ENCODE data around the gene CNPY1.
"Not testable (repeated sequence)": the region's sequence is repeated elsewhere in the genome, so short reads cannot be mapped to it uniquely, and the experiment has no call there.

CNPY1 gene

DNA sequence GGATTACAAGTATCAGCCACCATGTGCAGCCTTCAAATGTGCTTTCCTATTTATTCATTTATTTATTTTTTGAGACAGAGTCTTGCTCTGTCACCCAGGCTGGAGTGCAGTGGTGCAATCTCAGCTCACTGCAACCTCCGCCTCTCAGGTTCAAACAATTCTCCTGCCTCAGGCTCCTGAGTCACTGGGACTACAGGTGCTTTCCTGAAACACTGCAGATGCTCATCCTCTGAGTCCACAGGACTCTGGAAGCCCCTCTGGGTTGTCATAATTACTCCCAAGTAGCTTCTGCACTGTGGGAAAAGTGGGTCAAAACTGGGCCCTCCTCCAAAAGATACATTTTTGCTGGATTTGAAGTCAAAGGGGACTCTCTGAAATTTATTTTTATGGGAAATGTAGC is at the start of gene CNPY1:
TSS of gene CNPY1 (minus strand) at position 111 of the 400 bp plus-strand sequence. CDS start 630 bp downstream, outside the sequence.
- H3K4me3 Mint-ChIP-seq; H3K4me1 Mint-ChIP-seq; H3K27me3 Mint-ChIP-seq; DNase-seq; H3K36me3 Mint-ChIP-seq (ENCODE audit: low read depth); H3K9me3 Mint-ChIP-seq; ATAC-seq; H3K27ac Mint-ChIP-seq: not testable (repeated sequence)

DNA sequence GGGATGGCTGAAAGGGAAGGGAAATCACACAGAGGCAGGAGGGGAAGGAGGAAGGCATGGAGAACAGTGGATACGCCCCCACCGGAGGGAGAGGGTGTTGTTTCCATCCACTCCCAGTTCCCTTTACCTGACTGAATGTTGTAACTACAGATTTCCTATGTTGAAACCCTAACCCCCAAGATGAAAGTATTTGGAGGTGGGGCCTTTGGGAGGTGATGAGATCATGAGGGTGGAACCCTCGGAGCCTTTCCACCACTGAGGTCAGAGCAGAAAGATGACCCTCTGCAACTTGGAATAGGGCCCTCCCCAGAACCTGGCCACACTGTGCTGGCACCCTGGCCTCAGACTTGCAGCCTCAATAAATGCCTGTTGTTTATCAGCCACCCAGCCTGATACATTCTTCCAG is 48.6 kb upstream of the CNPY1 start:
- ATAC-seq (no peak), DNase-seq (no peak)
- Mint-ChIP-seq H3K4me1 (peaks cover 10% of the 10 kb centered on the region), H3K9me3 (no peaks in the 10 kb centered on the region), H3K27ac (no peak overlapping the region), H3K36me3 (ENCODE audit: low read depth) (no peaks in the 10 kb centered on the region), H3K27me3 (peaks cover 23% of the 10 kb centered on the region), H3K4me3 (no peak overlapping the region)

DNA sequence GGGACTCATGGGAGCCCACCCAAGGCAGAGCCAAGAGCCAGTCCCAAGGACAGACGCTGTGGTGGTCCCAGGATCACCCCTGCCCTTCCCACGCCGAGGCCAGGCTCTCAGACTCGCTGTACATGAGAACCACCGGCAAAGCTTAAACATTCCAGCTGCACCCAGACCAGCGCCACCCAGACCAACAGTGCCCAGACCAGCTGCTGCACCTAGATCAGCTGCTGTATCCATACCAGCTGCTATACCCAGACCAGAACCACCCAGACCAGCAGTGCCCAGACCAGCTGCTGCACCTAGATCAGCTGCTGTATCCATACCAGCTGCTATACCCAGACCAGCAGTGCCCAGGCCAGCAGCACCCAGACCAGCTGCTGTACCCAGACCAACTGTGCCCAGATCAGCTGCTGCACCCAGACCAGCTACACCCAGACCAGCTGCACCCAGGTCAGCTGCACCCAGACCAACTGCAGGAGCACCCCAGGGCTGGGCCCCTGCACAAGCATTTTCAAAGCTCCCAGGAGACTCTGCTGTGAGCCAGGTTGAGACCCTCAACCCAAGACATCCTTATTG is 47.9 kb upstream of the CNPY1 start:
- H3K27ac Mint-ChIP-seq: no peak overlapping the region

DNA sequence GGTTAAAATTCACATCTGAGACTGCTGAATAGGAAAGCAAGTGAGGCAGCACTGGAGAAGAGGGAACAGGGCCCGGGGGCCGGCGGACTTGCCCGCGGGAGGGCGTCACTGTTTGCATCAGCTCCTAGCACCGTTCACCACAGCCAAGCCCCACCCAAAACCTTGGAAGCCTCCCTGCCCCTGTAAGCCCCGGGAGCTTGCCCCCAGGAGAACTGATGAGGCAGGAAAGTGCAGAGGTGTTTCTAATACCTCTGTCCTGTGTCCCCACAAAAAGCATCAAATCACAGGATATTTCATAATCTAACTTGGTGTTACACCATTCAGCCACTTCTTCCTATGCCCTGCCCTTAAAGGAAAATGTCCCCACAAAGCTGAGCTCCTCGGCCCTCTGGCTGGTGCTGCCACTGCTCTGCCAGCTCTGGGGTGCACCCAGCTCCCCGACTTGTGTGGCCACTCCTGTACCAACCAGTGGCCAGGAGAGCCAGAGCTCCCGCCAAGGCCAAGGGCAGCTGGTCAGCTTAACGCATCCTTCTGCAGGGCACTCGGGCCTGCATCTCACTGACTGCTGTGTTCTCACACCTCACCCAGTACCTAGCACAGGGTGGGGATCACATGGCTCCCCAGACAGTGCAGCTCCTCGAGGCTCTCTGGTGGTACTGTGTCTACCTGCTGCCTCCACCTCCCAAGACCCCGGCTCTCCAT is 47.3 kb upstream of the CNPY1 start:
- Mint-ChIP-seq H3K27ac (no peak overlapping the region), H3K9me3 (no peaks in the 10 kb centered on the region), H3K36me3 (ENCODE audit: low read depth) (no peaks in the 10 kb centered on the region), H3K4me1 (peaks cover 7% of the 10 kb centered on the region), H3K4me3 (no peak overlapping the region), H3K27me3 (peaks cover 16% of the 10 kb centered on the region)
- no peak for ATAC-seq
- DNase-seq: no peak

More for the DNA sequence above, 47.9 kb upstream of the CNPY1 start:
- H3K4me1 Mint-ChIP-seq: peaks cover 10% of the 10 kb centered on the region
- peaks cover 18% of the 10 kb centered on the region for H3K27me3 Mint-ChIP-seq
- no peak for ATAC-seq
- no peak overlapping the region for H3K4me3 Mint-ChIP-seq
- no peaks in the 10 kb centered on the region for H3K36me3 Mint-ChIP-seq (ENCODE audit: low read depth)
- no peaks in the 10 kb centered on the region for H3K9me3 Mint-ChIP-seq
- DNase-seq: no peak

DNA sequence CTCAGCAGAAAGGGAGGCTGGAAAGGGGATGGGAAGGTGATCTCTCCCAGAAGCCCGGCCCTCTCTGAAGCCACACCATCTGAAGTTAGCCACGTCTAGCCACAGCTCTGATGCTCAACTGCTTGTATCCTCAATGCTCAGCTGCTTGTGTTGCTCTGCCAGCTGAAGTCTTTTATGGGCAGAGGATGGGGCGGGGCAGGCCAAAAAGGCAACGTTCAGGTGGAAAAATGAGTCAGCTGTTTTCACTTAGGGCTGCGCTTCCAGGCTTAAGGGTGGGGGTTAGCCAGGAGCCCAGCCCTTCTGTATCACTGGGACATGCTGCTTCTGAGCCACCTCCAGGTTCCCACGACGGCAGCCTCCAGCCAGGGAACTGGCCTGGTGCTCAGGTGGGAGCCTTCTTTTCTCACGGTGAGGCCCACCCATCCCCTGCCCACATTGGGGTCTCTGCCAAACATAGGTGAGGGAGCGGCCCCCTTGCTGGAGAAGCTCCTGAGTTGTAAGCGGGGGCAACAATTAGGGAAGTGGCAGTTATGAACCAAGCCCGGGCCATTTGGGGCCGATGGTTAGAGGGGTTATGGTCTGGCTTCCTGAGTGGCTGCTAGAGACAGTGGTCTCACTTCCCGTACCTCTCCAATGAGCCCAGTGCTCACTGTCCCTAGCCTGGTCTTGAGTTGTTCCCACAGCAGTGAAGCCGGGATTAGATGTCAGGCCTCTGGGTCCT is 44.9 kb upstream of the CNPY1 start:
- no peak for DNase-seq
- H3K27me3 Mint-ChIP-seq: peaks cover 23% of the 10 kb centered on the region
- H3K27ac Mint-ChIP-seq: no peak overlapping the region
- no peak for ATAC-seq
- no peaks in the 10 kb centered on the region for H3K9me3 Mint-ChIP-seq
- no peaks in the 10 kb centered on the region for H3K4me1 Mint-ChIP-seq
- no peak overlapping the region for H3K4me3 Mint-ChIP-seq
- no peaks in the 10 kb centered on the region for H3K36me3 Mint-ChIP-seq (ENCODE audit: low read depth)

DNA sequence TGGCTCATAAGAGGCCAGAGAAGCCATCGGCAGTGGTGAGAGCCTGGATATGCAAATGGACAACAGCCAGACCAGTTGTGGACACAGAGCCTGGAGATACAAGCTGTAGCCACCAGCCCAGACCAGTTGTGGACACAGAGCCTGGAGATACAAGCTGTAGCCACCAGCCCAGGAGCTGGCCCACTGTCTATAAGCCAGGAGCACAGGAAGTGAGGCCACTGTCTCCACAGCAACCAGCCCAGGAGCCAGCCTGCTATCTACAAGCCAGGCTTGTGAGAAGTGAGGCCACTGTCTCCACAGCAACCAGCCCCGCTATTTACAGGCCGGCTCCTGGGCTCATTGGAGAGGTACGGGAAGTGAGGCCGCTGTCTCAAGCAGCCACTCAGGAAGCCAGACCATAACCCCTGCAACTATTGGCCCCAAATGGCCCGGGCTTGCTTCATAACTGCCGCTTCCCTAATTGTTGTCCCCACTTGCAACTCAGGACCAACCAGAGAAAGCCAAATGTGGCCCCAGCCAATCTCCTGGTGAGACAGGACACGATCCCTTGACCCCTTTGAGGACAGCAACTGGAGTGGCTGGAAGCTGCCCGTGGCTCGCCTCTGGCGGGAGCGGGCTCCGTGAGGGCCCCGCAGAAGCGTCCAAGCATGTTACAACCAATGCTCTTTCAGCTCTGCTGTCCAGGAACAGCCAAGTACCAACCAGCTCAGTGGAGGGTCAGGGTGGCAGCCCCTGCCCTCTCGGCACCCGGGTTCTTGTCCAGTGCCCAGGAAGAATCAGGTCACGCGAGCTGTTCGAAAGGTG is 44.1 kb upstream of the CNPY1 start:
- H3K9me3 Mint-ChIP-seq: no peaks in the 10 kb centered on the region
- H3K27ac Mint-ChIP-seq: no peak overlapping the region
- no peak overlapping the region for H3K4me3 Mint-ChIP-seq
- DNase-seq: no peak
- no peaks in the 10 kb centered on the region for H3K4me1 Mint-ChIP-seq
- peaks cover 29% of the 10 kb centered on the region for H3K27me3 Mint-ChIP-seq
- H3K36me3 Mint-ChIP-seq (ENCODE audit: low read depth): no peaks in the 10 kb centered on the region
- peak; percentile 25 for ATAC-seq

DNA sequence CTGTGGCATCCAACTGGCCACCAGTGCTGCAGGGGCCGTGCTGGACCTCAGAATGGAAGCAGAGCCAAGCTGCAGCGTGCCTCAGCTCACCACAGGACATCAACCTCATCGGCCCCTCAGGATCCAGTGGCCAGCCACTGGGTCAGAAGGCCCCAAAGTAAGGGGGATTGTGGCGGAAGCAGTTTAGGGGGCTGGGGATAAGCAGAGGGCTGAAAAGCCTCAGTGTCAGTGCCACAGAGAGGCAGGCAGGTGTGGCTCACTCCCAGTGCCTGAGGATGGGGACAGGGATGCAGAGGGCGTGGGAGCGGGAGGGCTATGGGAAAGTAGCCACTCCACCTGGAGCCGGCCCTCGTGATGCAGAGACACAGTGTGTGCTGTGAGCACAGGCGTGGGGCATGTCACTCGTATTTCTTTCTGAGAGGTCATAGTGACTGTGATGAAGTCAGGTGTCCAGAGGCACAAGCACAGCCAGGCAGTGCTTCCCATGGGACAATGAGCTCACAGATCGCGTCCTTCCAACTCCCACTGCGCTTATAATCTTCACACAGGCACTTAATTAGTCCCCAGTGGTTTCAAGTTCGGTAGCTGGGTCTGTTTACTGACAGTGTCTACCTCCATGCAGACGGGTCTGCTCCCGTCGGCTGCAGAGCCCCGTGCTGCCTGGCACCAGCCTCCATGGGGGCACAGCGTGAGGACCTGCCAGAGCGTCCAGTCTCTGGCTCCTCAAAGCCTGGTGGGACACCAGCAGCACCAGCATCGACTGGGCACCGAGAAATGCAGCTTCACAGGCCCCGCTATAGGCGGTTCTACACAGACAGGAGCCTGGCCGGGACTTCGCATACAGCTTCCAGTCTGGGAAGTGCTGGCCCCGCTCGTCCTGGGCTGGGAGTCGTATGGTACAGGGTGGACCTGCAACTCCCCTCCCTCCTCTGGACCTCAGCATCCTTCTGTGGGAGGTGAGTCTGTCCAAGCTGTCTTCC is 42.9 kb upstream of the CNPY1 start:
- ATAC-seq: no peak
- H3K36me3 Mint-ChIP-seq (ENCODE audit: low read depth): no peaks in the 10 kb centered on the region
- H3K4me3 Mint-ChIP-seq: no peak overlapping the region
- H3K27me3 Mint-ChIP-seq: peaks cover 38% of the 10 kb centered on the region
- H3K27ac Mint-ChIP-seq: no peak overlapping the region
- no peaks in the 10 kb centered on the region for H3K9me3 Mint-ChIP-seq
- no peaks in the 10 kb centered on the region for H3K4me1 Mint-ChIP-seq
- DNase-seq: no peak

DNA sequence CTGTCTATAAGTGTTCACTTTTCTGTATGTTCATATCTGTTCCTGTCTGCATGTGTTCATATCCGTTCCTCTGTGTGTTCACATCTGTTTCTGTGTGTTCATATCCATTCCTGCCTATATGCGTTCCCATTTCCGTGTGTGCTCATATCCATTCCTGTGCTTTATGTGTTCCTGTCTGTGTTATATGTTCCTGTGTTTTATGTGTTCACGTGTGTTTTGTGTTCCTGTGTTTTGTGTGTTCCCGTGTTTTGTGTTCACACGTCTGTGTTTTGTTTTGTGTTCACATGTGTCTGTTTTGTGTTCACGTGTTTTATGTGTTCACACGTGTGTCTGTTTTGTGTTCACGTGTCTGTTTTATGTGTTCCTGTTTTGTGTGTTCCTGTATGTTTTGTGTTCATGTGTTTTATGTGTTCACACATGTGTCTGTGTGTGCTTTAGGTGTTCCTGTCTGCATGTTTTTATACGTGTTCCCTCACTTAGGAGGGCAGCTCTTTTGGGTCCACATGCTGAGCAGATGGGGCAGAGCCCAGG is 42.2 kb upstream of the CNPY1 start:
- Mint-ChIP-seq H3K27me3 (peaks cover 41% of the 10 kb centered on the region), H3K9me3 (no peaks in the 10 kb centered on the region)

DNA sequence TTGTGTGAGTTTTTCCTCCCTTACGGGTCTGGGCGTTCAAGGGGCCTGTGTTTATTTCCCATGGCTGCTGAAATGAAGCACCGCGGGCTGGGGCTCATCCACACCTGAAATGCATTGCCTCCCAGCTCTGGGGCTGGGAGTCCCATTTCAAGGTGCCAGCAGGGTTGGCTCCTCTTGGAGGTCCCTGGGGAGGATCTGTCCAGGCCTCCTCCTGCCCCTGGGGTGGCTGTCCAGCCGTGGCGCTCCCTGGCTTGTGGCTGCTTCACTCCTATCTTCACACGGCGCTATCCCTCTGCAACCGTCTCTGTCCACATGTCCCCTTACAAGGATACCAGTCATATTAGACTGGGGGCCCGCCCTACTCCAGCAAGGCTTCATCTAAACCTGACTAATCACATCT is 41.1 kb upstream of the CNPY1 start:
- no peak overlapping the region for H3K27ac Mint-ChIP-seq
- no peaks in the 10 kb centered on the region for H3K9me3 Mint-ChIP-seq
- ATAC-seq (no peak), DNase-seq (no peak)
- H3K4me3 Mint-ChIP-seq: no peak overlapping the region
- no peaks in the 10 kb centered on the region for H3K4me1 Mint-ChIP-seq
- H3K36me3 Mint-ChIP-seq (ENCODE audit: low read depth): no peaks in the 10 kb centered on the region
- H3K27me3 Mint-ChIP-seq: peaks cover 46% of the 10 kb centered on the region

More for the DNA sequence above, 42.2 kb upstream of the CNPY1 start:
- Mint-ChIP-seq H3K36me3 (ENCODE audit: low read depth) (no peaks in the 10 kb centered on the region), H3K4me3 (no peak overlapping the region), H3K27ac (no peak overlapping the region), H3K4me1 (no peaks in the 10 kb centered on the region)
- DNase-seq (no peak), ATAC-seq (no peak)

DNA sequence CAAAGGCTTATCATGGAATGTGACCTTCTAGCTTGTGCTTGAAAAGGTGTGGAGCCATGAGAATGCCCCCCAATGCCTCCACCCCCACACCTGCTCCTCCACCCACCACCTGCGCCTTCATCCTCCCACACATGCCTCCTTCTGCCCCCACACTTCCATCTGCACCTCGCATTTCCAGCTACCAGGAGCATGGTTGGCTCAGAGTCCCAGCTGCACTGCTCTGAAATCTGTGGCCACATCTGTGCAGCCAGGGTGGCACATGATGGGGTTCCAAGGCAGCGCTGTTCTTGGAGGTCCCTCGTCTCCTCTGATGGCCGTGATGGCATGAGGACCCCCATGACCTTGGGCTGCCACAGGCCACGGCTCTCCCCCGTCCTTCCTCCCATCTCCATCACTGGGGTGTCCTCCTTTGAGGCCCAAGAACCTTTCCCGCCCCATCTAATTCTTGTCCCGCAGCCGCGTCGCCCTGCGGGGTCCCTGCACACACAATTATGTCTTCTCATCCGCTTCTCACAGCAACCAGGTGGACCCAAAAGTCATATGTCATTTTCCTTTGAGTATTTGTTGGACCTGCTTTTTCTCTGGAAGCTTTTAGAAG is 40.6 kb upstream of the CNPY1 start:
- peaks cover 45% of the 10 kb centered on the region for H3K27me3 Mint-ChIP-seq
- DNase-seq: no peak
- H3K27ac Mint-ChIP-seq: no peak overlapping the region
- H3K9me3 Mint-ChIP-seq: no peaks in the 10 kb centered on the region
- H3K4me1 Mint-ChIP-seq: no peaks in the 10 kb centered on the region
- no peak overlapping the region for H3K4me3 Mint-ChIP-seq
- no peaks in the 10 kb centered on the region for H3K36me3 Mint-ChIP-seq (ENCODE audit: low read depth)
- no peak for ATAC-seq

DNA sequence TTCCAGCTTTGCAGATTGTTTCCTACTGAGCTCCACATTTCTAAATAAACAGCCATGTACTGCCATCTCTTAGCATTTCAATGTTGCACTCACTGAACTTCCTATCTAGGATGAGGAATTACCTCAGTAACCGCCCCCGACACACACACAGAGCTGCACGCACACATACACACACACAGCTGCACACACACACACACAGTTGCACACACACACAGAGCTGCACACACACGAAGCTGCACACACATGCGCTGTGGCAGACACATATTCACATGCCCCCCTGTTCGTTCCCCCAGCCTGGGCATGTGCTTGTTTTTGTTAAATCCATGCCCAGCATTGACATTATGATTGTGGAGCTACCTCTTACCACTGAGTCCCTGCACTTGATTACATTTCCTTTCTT is 39.6 kb upstream of the CNPY1 start:
- Mint-ChIP-seq H3K27ac (no peak overlapping the region), H3K4me1 (peaks cover under 1% of the 10 kb centered on the region), H3K27me3 (peaks cover 48% of the 10 kb centered on the region), H3K9me3 (no peaks in the 10 kb centered on the region), H3K4me3 (no peak overlapping the region), H3K36me3 (ENCODE audit: low read depth) (no peaks in the 10 kb centered on the region)
- ATAC-seq (no peak), DNase-seq (no peak)

DNA sequence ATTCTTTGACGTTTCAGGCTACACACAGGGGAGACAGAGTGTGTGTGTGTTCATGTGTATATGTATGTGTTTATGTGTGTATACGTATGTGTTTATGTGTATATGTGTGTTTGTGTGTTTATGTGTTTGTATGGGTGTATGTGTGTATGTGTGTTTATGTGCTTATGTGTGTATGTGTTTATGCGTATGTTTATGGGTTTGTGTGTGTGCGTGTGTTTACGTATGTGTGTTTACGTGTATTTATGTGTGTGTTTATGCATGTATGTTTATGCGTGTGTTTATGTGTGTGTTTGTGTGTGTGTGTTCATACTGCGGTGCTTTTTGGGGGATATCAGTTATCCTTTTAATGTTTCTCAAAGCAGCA is 39.2 kb upstream of the CNPY1 start:
- DNase-seq (no peak), ATAC-seq (no peak)
- Mint-ChIP-seq H3K27ac (no peak overlapping the region), H3K36me3 (ENCODE audit: low read depth) (no peaks in the 10 kb centered on the region), H3K9me3 (no peaks in the 10 kb centered on the region), H3K4me1 (peaks cover 5% of the 10 kb centered on the region), H3K27me3 (peaks cover 48% of the 10 kb centered on the region), H3K4me3 (no peak overlapping the region)

DNA sequence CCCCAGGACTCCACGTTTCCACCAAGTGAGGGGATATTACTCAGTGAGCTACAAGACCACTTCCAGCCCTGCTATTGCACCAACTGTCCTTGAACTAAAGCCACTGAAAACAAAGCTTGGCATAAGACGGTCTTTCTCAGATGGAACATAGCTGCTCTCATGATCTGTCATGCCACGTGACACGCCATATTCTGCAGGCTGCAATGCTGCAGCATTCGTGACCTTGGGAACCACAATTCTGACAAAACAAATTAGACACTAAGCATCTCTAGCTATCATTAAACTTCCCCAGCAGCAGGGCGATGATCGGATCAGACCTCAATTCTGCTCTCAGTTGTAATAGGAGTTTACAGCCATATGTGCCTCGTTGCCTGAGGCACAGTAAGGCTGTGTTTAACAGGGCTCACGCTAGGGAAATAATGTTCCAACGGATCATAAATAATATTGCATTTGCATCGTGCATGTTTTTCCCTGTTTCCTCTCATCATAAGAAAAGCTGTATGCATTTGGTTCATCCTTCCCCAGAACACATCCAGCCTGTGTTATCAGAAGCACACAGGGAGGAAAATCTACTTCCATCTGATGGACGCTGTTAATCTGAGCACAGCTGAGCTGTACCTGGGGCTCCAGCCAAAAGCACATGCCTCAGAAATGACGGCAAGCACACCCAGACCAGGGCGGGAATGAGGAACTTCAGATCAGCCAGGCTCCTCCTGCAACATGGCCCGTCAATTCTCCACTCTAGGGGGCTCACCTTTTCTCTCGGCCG is 38.6 kb upstream of the CNPY1 start:
- Mint-ChIP-seq H3K4me1 (peaks cover 10% of the 10 kb centered on the region), H3K4me3 (no peak overlapping the region), H3K9me3 (no peaks in the 10 kb centered on the region), H3K36me3 (ENCODE audit: low read depth) (no peaks in the 10 kb centered on the region), H3K27ac (no peak overlapping the region), H3K27me3 (peaks cover 48% of the 10 kb centered on the region)
- ATAC-seq (no peak), DNase-seq (no peak)
